Loucy (cell line): ENCODE measurements around the gene BOC.

Source experiments
- H2AFZ ChIP-seq: fragments of 200-600 bp; sonication (generic); 2 replicates; pipeline ENCODE4 v1.6.0; 2016; ENCODE audit warnings: antibody characterized with exemption, mild to moderate bottlenecking, low read length, moderate library complexity
- H3F3A ChIP-seq: fragments of 200-600 bp; 2 replicates; pipeline ENCODE4 v1.6.0; 2016; ENCODE audit warnings: antibody characterized with exemption, low read depth, mild to moderate bottlenecking
- H3K27me3 ChIP-seq: fragments of 200-600 bp; sonication (generic); 2 replicates; pipeline ENCODE4 v1.6.1; 2014; ENCODE audit warnings: low read length, mild to moderate bottlenecking; ENCODE audit not compliant: insufficient read depth, poor library complexity, severe bottlenecking
- H3K36me3 ChIP-seq: fragments of 200-600 bp; sonication (generic); 2 replicates; pipeline ENCODE4 v1.6.1; 2016; ENCODE audit warnings: low read length; ENCODE audit not compliant: insufficient read depth
- H3K4me1 ChIP-seq: fragments of 200-600 bp; sonication (generic); 2 replicates; pipeline ENCODE4 v1.5.1; 2014; ENCODE audit warnings: low read length, mild to moderate bottlenecking; ENCODE audit not compliant: insufficient read depth, poor library complexity, severe bottlenecking
- H3K4me2 ChIP-seq: fragments of 200-600 bp; sonication (generic); 2 replicates; pipeline ENCODE4 v1.6.0; 2014; ENCODE audit warnings: antibody characterized with exemption, low read length, low read depth, mild to moderate bottlenecking; ENCODE audit not compliant: poor library complexity, severe bottlenecking
- H3K4me3 ChIP-seq: fragments of 200-600 bp; sonication (generic); 2 replicates; pipeline ENCODE4 v1.5.1; 2014; ENCODE audit warnings: low read length, mild to moderate bottlenecking, mixed read lengths; ENCODE audit not compliant: poor library complexity, severe bottlenecking
- H3K79me2 ChIP-seq: fragments of 200-600 bp; sonication (generic); 2 replicates; pipeline ENCODE4 v1.6.1; 2014; ENCODE audit warnings: low read length; ENCODE audit not compliant: insufficient read depth
- H3K9ac ChIP-seq: fragments of 200-600 bp; sonication (generic); 2 replicates; pipeline ENCODE4 v1.6.0; 2014; ENCODE audit warnings: mild to moderate bottlenecking, low read depth, low read length, moderate library complexity; ENCODE audit not compliant: poor library complexity, severe bottlenecking
- H3K9me2 ChIP-seq: fragments of 200-600 bp; sonication (generic); replicated peaks from 2 replicates; pipeline ENCODE4 v1.6.1; 2016; ENCODE audit warnings: low read depth, low read length, mixed read lengths
- H3K9me3 ChIP-seq: fragments of 200-600 bp; sonication (generic); 2 replicates; pipeline ENCODE4 v1.6.1; 2014; ENCODE audit warnings: mild to moderate bottlenecking, antibody characterized with exemption, low read length, low read depth; ENCODE audit not compliant: insufficient read depth
- H4K20me1 ChIP-seq: fragments of 200-600 bp; sonication (generic); 2 replicates; pipeline ENCODE4 v1.6.0; 2014; ENCODE audit warnings: antibody characterized with exemption, low read length, mild to moderate bottlenecking; ENCODE audit not compliant: insufficient read depth, poor library complexity, severe bottlenecking
- EZH2phosphoT487 ChIP-seq: fragments of 200-600 bp; IDR thresholded peaks from 2 replicates; pipeline ENCODE4 v1.6.1; 2018; ENCODE audit warnings: antibody characterized with exemption, mild to moderate bottlenecking, moderate library complexity, borderline replicate concordance
- TF ChIP-seq, protein P1 (sequence below): fragments of 200-600 bp; sonication (generic); conservative IDR thresholded peaks from 2 replicates; pipeline ENCODE4 v1.5.1; 2014; ENCODE audit warnings: mild to moderate bottlenecking, antibody characterized with exemption, low read length

The BOC gene

DNA sequence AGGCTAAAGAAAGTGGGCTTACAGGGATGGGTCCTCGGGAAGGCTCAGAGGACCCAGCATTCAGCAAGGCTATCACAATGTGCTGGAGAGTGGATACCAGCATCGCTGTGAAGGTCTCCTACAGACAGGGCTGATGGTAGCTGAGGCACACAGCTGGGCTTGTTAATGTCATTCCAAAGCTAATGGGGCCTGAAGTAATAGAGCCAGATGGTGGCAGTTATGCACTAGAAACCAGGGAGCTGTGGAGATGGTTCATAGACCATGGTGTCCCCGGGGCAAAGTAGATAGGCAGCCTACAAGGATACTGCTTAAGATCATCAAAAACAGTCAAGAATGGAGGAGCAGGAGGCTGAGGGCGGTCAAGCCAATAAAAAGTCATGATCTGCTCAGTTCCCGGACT, 24.8 kb upstream of the BOC start:
- H3K27me3 ChIP-seq, result no peaks in the 10 kb centered on the region
- H2AFZ ChIP-seq, result no peak overlapping the region
- H4K20me1 ChIP-seq, result no peaks in the 10 kb centered on the region
- H3K4me1 ChIP-seq, result no peaks in the 10 kb centered on the region
- TF ChIP-seq, protein P1, sequence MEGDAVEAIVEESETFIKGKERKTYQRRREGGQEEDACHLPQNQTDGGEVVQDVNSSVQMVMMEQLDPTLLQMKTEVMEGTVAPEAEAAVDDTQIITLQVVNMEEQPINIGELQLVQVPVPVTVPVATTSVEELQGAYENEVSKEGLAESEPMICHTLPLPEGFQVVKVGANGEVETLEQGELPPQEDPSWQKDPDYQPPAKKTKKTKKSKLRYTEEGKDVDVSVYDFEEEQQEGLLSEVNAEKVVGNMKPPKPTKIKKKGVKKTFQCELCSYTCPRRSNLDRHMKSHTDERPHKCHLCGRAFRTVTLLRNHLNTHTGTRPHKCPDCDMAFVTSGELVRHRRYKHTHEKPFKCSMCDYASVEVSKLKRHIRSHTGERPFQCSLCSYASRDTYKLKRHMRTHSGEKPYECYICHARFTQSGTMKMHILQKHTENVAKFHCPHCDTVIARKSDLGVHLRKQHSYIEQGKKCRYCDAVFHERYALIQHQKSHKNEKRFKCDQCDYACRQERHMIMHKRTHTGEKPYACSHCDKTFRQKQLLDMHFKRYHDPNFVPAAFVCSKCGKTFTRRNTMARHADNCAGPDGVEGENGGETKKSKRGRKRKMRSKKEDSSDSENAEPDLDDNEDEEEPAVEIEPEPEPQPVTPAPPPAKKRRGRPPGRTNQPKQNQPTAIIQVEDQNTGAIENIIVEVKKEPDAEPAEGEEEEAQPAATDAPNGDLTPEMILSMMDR, result no peak
- TF ChIP-seq EZH2phosphoT487, result no peak
- H3K36me3 ChIP-seq, result no peaks in the 10 kb centered on the region
- H3K9me3 ChIP-seq, result no peaks in the 10 kb centered on the region
- H3K4me2 ChIP-seq, result no peak overlapping the region
- no peaks in the 10 kb centered on the region for H3K79me2 ChIP-seq
- no peaks in the 10 kb centered on the region for H3F3A ChIP-seq
- no peak overlapping the region for H3K4me3 ChIP-seq
- H3K9me2 ChIP-seq, result no peaks in the 10 kb centered on the region
- no peak overlapping the region for H3K9ac ChIP-seq

GRCh38 chr3:113193288-113193687, 18.1 kb upstream of the BOC start:
- Histone ChIP-seq H3K4me3 (no peak overlapping the region), H3K4me2 (no peak overlapping the region), H3K4me1 (no peaks in the 10 kb centered on the region), H2AFZ (no peak overlapping the region), H3K9me3 (no peaks in the 10 kb centered on the region), H3K36me3 (no peaks in the 10 kb centered on the region), H3K9me2 (no peaks in the 10 kb centered on the region), H3K79me2 (no peaks in the 10 kb centered on the region), H3F3A (no peaks in the 10 kb centered on the region), H3K9ac (no peak overlapping the region), H3K27me3 (no peaks in the 10 kb centered on the region), H4K20me1 (no peaks in the 10 kb centered on the region)
- TF ChIP-seq, protein P1, result no peak
- TF ChIP-seq EZH2phosphoT487, result no peak

- Histone ChIP-seq H3K4me2 (no peak overlapping the region), H4K20me1 (no peaks in the 10 kb centered on the region), H3K9me3 (no peaks in the 10 kb centered on the region), H3K9me2 (no peaks in the 10 kb centered on the region), H3F3A (no peaks in the 10 kb centered on the region), H2AFZ (no peak overlapping the region), H3K79me2 (no peaks in the 10 kb centered on the region), H3K36me3 (no peaks in the 10 kb centered on the region), H3K9ac (no peak overlapping the region), H3K27me3 (no peaks in the 10 kb centered on the region), H3K4me1 (no peaks in the 10 kb centered on the region), H3K4me3 (no peak overlapping the region)
- no peak for TF ChIP-seq EZH2phosphoT487
- TF ChIP-seq, protein P1, result no peak
Measured at GRCh38 chr3:113193719-113194118, 17.6 kb upstream of the BOC start.
